ENCODE measurements around the gene RABEP1. TPM values are rescaled to one million over a fixed set of nuclear protein-coding genes. Genes with fewer than 3 reads are reported as not detected.

The RABEP1 gene
- total RNA-seq, 1 experiment from 2014 or later: 53.0 TPM

DNA sequence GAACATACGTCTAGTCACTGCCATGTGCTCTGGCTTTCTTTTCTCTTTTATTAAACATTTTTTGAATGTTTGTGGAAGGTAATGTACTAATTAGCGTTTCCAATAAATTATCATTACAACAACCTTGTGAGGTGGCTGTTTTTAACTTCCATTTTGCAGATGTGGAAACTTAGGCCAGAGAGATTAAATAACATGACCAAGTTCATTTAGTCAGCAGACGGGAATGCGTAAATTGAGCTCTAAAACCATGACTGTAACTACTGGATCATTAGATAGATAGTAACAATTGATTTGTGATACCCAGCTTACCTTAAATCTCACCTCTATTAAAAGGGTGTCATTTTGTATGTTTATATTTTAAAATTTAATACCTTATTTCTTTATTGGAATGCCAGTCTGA, 49.4 kb downstream of the RABEP1 start:
- intact Hi-C loops (cut with micrococcal nuclease; ENCODE audit: unreplicated experiment): no loop called here
- Histone ChIP-seq H3F3A (ENCODE audit: insufficient read depth, low read depth) (no peaks in the 10 kb centered on the region), H2AFZ (no peak overlapping the region), H3K27ac (no peak overlapping the region), H3K27me3 (ENCODE audit: insufficient read depth, low read depth) (no peaks in the 10 kb centered on the region), H3K79me2 (ENCODE audit: low read depth) (no peaks in the 10 kb centered on the region; the same call in 1 of the 2 replicates), H3K4me2 (no peak overlapping the region), H4K20me1 (ENCODE audit: insufficient read depth) (peaks cover 26% of the 10 kb centered on the region), H3K9me2 (ENCODE audit: insufficient read depth) (no peaks in the 10 kb centered on the region), H3K4me3 (no peak overlapping the region), H3K4me1 (replicated peaks; ENCODE audit: insufficient read depth) (no peaks in the 10 kb centered on the region), H3K36me3 (ENCODE audit: low read depth) (peaks cover 15% of the 10 kb centered on the region), H3K9me3 (ENCODE audit: insufficient read depth, low read depth) (no peaks in the 10 kb centered on the region)
- POLR2A ChIA-PET (ENCODE audit: unreplicated experiment): no interaction called here
- DNase-seq: no peak
- no TSS peak for BruUV-seq (replicated peaks)
- TF ChIP-seq, protein P1, sequence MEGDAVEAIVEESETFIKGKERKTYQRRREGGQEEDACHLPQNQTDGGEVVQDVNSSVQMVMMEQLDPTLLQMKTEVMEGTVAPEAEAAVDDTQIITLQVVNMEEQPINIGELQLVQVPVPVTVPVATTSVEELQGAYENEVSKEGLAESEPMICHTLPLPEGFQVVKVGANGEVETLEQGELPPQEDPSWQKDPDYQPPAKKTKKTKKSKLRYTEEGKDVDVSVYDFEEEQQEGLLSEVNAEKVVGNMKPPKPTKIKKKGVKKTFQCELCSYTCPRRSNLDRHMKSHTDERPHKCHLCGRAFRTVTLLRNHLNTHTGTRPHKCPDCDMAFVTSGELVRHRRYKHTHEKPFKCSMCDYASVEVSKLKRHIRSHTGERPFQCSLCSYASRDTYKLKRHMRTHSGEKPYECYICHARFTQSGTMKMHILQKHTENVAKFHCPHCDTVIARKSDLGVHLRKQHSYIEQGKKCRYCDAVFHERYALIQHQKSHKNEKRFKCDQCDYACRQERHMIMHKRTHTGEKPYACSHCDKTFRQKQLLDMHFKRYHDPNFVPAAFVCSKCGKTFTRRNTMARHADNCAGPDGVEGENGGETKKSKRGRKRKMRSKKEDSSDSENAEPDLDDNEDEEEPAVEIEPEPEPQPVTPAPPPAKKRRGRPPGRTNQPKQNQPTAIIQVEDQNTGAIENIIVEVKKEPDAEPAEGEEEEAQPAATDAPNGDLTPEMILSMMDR (conservative IDR thresholded peaks at IDR 0.05): no peak
- TF ChIP-seq EZH2 (IDR thresholded peaks at IDR 0.05; ENCODE audit: low read depth): no peak
- CTCF ChIA-PET: no interaction called here

DNA sequence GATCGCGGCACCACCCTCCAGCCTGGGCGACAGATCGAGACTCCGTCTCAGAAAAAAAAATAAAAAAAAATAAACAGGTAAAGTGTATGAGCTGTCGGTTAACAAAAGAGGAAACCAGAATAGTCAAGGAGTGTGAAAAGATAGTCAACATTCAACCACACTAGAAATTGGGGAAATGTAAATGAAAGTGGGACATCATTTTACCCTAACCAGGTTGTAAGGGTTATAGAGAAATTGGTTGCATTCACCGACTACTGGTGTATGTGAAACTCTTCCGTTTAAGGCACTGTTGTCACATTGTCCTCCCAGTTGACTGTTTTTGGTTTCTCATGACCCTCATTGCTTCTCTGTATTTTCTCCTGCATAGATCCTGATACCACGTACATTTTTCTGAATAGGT, 62.8 kb downstream of the RABEP1 start:
- no peak overlapping the region for H2AFZ ChIP-seq
- no peak overlapping the region for H3K27ac ChIP-seq
- H3K4me3 ChIP-seq: no peak overlapping the region
- no peaks in the 10 kb centered on the region for H3K9me2 ChIP-seq (ENCODE audit: insufficient read depth)
- H3K27me3 ChIP-seq (ENCODE audit: insufficient read depth, low read depth): no peaks in the 10 kb centered on the region
- ChIA-PET CTCF (no interaction called here), POLR2A (ENCODE audit: unreplicated experiment) (no interaction called here)
- H3F3A ChIP-seq (ENCODE audit: insufficient read depth, low read depth): no peaks in the 10 kb centered on the region; the same call in 1 of the 2 replicates
- H3K79me2 ChIP-seq (ENCODE audit: low read depth): no peaks in the 10 kb centered on the region
- peaks cover 18% of the 10 kb centered on the region; the same call in 1 of the 2 replicates for H3K36me3 ChIP-seq (ENCODE audit: low read depth)
- TF ChIP-seq, protein P1 (conservative IDR thresholded peaks at IDR 0.05): no peak
- TF ChIP-seq EZH2 (IDR thresholded peaks at IDR 0.05; ENCODE audit: low read depth): no peak
- no peak for DNase-seq
- BruUV-seq (replicated peaks): no TSS peak
- H3K4me1 ChIP-seq (replicated peaks; ENCODE audit: insufficient read depth): no peaks in the 10 kb centered on the region
- intact Hi-C loops (cut with micrococcal nuclease; ENCODE audit: unreplicated experiment): no loop called here
- H3K4me2 ChIP-seq: no peak overlapping the region
- H4K20me1 ChIP-seq (ENCODE audit: insufficient read depth): no peaks in the 10 kb centered on the region; the same call in 1 of the 2 replicates
- no peaks in the 10 kb centered on the region for H3K9me3 ChIP-seq (ENCODE audit: insufficient read depth, low read depth)

DNA sequence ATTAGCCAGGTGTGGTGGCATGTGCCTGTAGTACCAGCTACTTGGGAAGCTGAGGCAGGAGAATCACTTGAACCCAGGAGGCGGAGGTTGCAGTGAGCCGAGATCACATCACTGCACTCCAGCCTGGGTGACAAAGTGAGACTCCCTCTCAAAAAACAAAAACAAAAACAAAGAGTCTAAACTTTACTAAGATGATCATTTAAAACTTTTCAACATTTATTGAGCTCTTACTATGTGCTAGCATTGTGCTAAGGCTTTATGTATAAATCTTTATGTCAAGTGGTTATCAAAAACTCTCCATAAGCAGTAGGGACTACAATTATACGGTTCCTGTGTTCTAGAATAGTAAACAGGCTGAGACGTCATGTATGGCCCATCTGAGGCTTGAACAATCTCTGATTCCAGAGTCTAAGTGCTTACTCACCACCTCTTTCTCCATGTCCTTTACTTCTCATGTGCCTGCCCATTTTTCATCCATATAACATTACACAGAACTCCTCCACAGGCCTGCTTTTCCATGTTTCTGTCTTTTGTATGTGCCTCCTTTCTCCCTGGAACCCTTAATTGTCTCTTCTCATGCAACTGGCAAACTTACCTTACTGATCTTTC, 70.7 kb downstream of the RABEP1 start:
- Histone ChIP-seq H3K27me3 (ENCODE audit: insufficient read depth, low read depth) (no peaks in the 10 kb centered on the region), H3K9me3 (ENCODE audit: insufficient read depth, low read depth) (no peaks in the 10 kb centered on the region), H3K4me1 (replicated peaks; ENCODE audit: insufficient read depth) (peaks cover 13% of the 10 kb centered on the region), H3K27ac (no peak overlapping the region), H4K20me1 (ENCODE audit: insufficient read depth) (no peaks in the 10 kb centered on the region; the same call in 1 of the 2 replicates), H3K4me3 (no peak overlapping the region), H2AFZ (no peak overlapping the region), H3F3A (ENCODE audit: insufficient read depth, low read depth) (no peaks in the 10 kb centered on the region), H3K4me2 (no peak overlapping the region), H3K9me2 (ENCODE audit: insufficient read depth) (no peaks in the 10 kb centered on the region), H3K36me3 (ENCODE audit: low read depth) (0 out of 2 replicates have a peak, but pooled peaks cover 5% of the 10 kb centered on the region), H3K79me2 (ENCODE audit: low read depth) (no peaks in the 10 kb centered on the region)
- BruUV-seq (replicated peaks): no TSS peak
- ChIA-PET POLR2A (ENCODE audit: unreplicated experiment) (no interaction called here), CTCF (no interaction called here)
- no peak for DNase-seq
- intact Hi-C loops (cut with micrococcal nuclease; ENCODE audit: unreplicated experiment): no loop called here
- no peak for TF ChIP-seq EZH2 (IDR thresholded peaks at IDR 0.05; ENCODE audit: low read depth)

DNA sequence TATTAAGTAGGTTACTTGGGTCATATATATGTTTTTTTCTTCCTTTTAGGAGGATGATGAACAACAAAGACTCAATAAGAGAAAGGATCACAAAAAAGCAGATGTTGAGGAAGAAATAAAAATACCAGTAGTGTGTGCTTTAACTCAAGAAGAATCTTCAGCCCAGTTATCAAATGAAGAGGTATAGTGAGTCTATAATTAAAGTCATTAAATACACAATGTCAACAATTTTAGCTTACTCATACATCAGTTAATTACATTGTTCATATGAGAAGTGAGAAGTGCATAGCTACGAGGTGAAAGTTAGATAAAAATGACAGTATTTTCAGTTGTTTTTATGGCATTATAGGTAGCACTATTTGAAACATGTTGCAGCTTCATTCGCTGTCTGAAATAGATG, 72.2 kb downstream of the RABEP1 start:
- Histone ChIP-seq H3K27me3 (ENCODE audit: insufficient read depth, low read depth) (no peaks in the 10 kb centered on the region), H3K4me2 (no peak overlapping the region), H3K79me2 (ENCODE audit: low read depth) (no peaks in the 10 kb centered on the region), H3K9me3 (ENCODE audit: insufficient read depth, low read depth) (no peaks in the 10 kb centered on the region), H3K36me3 (ENCODE audit: low read depth) (no peaks in the 10 kb centered on the region), H3K4me1 (replicated peaks; ENCODE audit: insufficient read depth) (peaks cover 13% of the 10 kb centered on the region), H2AFZ (no peak overlapping the region), H3K9me2 (ENCODE audit: insufficient read depth) (no peaks in the 10 kb centered on the region), H3K27ac (no peak overlapping the region), H3F3A (ENCODE audit: insufficient read depth, low read depth) (no peaks in the 10 kb centered on the region), H4K20me1 (ENCODE audit: insufficient read depth) (no peaks in the 10 kb centered on the region; the same call in 1 of the 2 replicates), H3K4me3 (no peak overlapping the region)
- intact Hi-C loops (cut with micrococcal nuclease; ENCODE audit: unreplicated experiment): no loop called here
- no peak for TF ChIP-seq EZH2 (IDR thresholded peaks at IDR 0.05; ENCODE audit: low read depth)
- TF ChIP-seq, protein P1 (conservative IDR thresholded peaks at IDR 0.05): no peak
- CTCF ChIA-PET: no interaction called here
- no TSS peak for BruUV-seq (replicated peaks)
- no peak for DNase-seq
- POLR2A ChIA-PET (ENCODE audit: unreplicated experiment): no interaction called here
